Measurements from ENCODE around the gene SLC38A10.

SLC38A10 gene

GRCh38 chr17:81278831-81279230, 16.3 kb downstream of the SLC38A10 start:
- ChIA-PET POLR2A (no interaction called here), CTCF (interaction anchor here (2.2 to 4.2 kb wide), 2 partner anchors 12 to 25 kb away, joined by 11 to 22 read pairs; no protein-coding TSS in a partner anchor)
- DNase-seq (ENCODE audit: low read depth, low spot score): no peak
- no peak for TF ChIP-seq CTCF (IDR thresholded peaks at IDR 0.05; ENCODE audit: insufficient read depth, low read length, missing control alignments)
- no peak overlapping the region for H3K4me3 ChIP-seq (ENCODE audit: low read depth, low read length)

- no peak for TF ChIP-seq CTCF (IDR thresholded peaks at IDR 0.05; ENCODE audit: insufficient read depth, low read length, missing control alignments)
- DNase-seq (ENCODE audit: low read depth, low spot score): no peak
- no peak overlapping the region for H3K4me3 ChIP-seq (ENCODE audit: low read depth, low read length)
- ChIA-PET CTCF (interaction anchor here (2.2 to 4.2 kb wide), 2 partner anchors 13 to 24 kb away, joined by 11 to 22 read pairs; no protein-coding TSS in a partner anchor), POLR2A (no interaction called here)
Measured at GRCh38 chr17:81277946-81278693, 17.0 kb downstream of the SLC38A10 start.

- CTCF ChIA-PET: no interaction called here
- no peak for DNase-seq (ENCODE audit: low read depth, low spot score)
- TF ChIP-seq CTCF (IDR thresholded peaks at IDR 0.05; ENCODE audit: insufficient read depth, low read length, missing control alignments): no peak
- no peak overlapping the region for H3K4me3 ChIP-seq (ENCODE audit: low read depth, low read length)
- POLR2A ChIA-PET: no interaction called here
Measured at GRCh38 chr17:81277421-81277820, 17.7 kb downstream of the SLC38A10 start.

- ChIA-PET POLR2A (interaction anchor here (0.6 kb wide), 1 partner anchor 22 kb away, joined by 3 read pairs; no protein-coding TSS in a partner anchor), CTCF (interaction anchor here (1.1 kb wide), 1 partner anchor 15 kb away, joined by 4 read pairs; no protein-coding TSS in a partner anchor)
- DNase-seq (ENCODE audit: low read depth, low spot score): no peak
- TF ChIP-seq CTCF (IDR thresholded peaks at IDR 0.05; ENCODE audit: insufficient read depth, low read length, missing control alignments): no peak
- no peak overlapping the region for H3K4me3 ChIP-seq (ENCODE audit: low read depth, low read length)
Measured at GRCh38 chr17:81276781-81277180, 18.3 kb downstream of the SLC38A10 start.

GRCh38 chr17:81274471-81274855, 20.6 kb downstream of the SLC38A10 start:
- DNase-seq (ENCODE audit: low read depth, low spot score): no peak
- TF ChIP-seq CTCF (IDR thresholded peaks at IDR 0.05; ENCODE audit: insufficient read depth, low read length, missing control alignments): no peak
- CTCF ChIA-PET: interaction anchor here (1.3 kb wide), 1 partner anchor 18 kb away, joined by 3 read pairs; no protein-coding TSS in a partner anchor
- POLR2A ChIA-PET: no interaction called here
- no peak overlapping the region for H3K4me3 ChIP-seq (ENCODE audit: low read depth, low read length)

GRCh38 chr17:81273698-81274470, 21.2 kb downstream of the SLC38A10 start:
- ChIA-PET CTCF (interaction anchor here (1.3 kb wide), 1 partner anchor 18 kb away, joined by 3 read pairs; no protein-coding TSS in a partner anchor), POLR2A (no interaction called here)
- no peak overlapping the region for H3K4me3 ChIP-seq (ENCODE audit: low read depth, low read length)
- no peak for DNase-seq (ENCODE audit: low read depth, low spot score)
- TF ChIP-seq CTCF (IDR thresholded peaks at IDR 0.05; ENCODE audit: insufficient read depth, low read length, missing control alignments): no peak

Measured in AG04449 (cell line).